Left ventricle myocardium superior (tissue), 1 donor: Measurements from ENCODE around the gene RHBDF2. TPM values are rescaled to one million over a fixed set of nuclear protein-coding genes. Genes with fewer than 3 reads are reported as not detected.

Experiments used
- ATAC-seq: fragments of 200-7000 bp; cut with Tn5 transposase; one replicate; pipeline ENCODE4 v1.9.1; 2020; ENCODE audit warnings: mild to moderate bottlenecking, moderate library complexity
- DNase-seq: peaks from one replicate; pipeline ENCODE4 v3.0.0-alpha.2; 2020
- intact Hi-C: fragments of 100-400 bp; cut with micrococcal nuclease; formaldehyde crosslinking; loops from one replicate; pipeline ENCODE4 v1.11.0; 2022
- total RNA-seq: library from RNA; stranded (reverse); fragmentation: NEBNext Ultra II Directional; extraction: Animal tissue kit (Norgen Biotek cat#: 25700); gene quantifications from one replicate; pipeline ENCODE4 v1.2.1, GENCODE V29; 2021
- donor health status: DM: no; HTN: yes; CAD: no; lungs with severe emphysema.

RHBDF2 gene
- total RNA-seq, 1 donor from 2014 or later = 17.7 TPM

DNA sequence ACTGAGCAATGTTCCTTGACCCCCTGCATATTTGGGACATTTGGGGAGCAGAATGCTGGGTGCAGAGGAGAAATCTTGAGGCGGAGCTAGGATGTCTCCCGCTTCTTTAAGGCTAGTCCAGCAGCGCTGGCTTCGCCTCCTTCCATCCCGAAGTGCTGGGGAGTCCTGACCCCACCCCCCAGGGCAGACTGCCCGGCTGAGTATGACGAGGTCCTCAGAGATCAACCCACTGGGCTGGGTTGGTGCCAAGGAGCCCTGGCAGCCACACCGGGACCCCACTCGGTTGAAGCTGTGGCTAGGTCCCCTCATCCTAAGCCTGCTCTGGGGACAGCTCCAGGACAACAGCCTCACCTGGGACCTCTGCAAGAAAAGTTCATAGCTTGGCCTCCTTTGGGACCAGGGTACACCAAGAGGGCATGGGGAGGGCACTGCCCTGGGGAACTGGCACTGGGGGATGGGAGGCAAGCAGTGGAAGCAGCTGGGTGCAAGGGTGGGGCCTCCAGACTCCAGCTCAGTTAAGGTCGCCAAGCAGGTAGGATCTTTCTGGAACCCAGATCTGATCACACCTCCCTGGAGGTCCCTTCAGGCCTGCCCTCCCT, 11.0 kb downstream of the RHBDF2 start:
- intact Hi-C loops = no loop called here
- ATAC-seq (no peak), DNase-seq (no peak)

DNA sequence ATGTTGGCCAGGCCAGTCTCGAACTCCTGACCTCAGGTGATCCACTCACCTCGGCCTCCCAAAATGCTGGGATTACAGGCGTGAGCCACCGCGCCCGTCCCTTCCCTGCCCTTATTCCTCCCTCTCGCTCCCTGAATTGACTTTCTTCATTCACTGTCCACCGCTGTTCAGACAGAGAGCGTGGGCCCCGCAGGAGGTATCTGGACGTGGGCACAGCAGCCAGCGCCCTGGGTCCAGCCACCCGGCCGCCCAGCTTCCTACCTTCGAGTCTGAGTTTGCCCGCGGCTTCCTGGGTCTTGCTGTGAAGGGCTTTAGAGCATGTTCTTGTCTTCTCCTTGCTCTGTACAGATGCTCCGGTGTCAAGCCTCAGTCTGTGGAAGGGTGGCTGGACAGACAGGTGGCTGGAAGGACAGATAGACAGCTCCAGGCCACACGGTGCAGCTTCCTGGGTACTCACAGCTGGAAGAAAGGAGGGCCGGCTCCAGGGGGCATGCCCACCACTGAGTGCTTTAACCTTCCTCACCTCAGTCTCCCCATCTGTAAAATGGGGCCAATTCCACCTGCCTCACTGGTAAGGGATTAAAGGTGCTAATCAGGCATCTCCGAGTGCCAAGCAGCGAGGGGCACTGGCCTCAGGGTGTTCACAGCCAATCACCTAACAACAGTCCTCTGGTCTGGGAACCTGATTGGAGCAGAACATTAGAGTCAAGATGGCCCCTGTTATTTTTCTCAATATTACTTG, 13.6 kb downstream of the RHBDF2 start:
- intact Hi-C loops = no loop called here
- no peak for ATAC-seq
- DNase-seq = no peak

DNA sequence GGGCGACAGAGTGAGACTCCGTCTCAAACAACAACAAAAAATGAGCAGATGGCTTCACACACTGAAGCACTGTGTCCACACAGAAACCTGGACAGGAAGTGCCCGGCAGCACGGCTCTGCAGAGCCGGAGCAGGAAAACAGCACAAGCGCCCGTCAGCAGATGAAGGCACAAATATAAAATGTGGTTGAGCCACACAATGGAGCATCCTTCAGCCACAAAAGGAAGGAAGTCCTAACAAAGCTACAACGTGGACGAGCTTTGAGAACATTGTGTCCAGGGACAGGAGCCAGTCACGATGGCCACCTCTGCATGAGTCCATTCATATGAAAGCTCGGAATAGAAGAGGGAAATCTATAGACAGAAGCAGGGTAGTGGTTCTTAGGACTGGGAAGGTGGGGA, 15.7 kb downstream of the RHBDF2 start:
- DNase-seq (peak; percentile 70), ATAC-seq (peak; percentile 72)
- intact Hi-C loops = no loop called here

DNA sequence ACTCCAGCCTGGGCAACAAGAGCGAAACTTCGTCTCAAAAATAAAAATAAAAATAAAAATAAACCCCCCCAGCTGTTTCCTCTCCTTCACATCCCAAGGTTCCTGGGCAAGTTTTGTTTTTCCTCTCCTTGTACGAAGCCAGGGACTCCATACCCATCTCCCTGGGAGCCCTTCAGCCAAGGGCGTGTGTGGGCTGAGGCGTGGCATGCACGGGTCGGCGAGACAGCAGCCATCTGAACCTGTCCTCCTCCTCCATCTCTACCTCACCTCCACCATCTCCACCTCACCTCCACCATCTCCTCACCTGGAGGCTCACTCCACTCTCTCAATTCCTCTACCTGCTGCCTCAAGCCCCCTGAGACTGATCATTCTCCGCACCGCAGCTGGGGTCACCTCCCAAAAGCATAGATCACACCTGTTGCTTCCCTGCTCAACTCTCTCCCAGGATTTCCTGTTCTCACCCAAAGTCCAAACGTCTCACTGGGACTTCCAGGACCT, 16.9 kb downstream of the RHBDF2 start:
- intact Hi-C loops = no loop called here
- DNase-seq (no peak), ATAC-seq (no peak)

DNA sequence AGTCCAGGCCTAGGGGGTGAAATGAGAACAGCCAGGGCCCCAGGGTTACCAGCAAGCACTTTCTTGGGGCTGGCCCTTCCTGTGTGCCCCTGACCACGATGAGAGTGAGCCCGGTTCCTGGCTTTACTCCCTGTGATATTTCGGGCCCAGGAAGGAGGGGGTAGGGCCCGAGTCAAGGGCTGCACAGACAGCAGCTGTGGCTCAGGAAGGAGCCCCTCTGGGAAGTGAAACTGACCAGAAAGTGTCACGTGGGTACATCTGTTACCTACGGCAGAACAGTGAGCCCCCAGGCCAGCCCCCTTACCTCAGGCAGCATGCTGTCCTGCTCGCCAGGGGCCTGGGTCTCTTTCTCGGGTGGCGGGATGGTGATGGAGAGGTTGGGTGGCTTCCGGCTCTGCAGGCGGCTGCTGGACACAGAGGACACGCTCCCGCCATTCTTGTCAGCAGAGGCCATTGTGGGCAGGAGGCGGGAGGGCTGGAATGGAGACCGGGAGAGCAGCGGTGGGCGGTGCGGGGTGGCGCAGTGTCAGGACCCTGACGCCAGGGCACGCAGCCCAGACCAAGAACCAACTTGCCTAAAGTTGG, 20.1 kb downstream of the RHBDF2 start:
- no peak for DNase-seq
- peak; percentile 50 for ATAC-seq

DNA sequence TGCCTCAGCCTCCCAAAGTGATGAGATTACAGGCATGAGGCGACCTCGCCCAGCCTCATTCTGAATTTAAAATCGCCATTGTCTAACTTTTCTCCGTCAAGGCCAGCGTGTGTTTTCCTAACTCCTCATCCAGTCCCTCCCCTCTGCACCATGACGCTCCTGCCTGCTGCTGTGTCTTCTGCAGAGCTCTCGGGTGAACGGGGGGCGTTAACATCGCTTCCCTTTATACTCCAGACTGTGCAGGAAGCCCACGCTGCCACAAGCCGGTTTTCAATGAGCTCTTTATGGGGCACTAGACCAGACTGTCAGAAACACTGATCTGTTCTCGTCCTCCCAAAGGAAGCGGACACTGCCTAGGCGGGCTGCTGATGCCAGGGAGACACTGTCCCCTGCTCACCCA, 20.6 kb downstream of the RHBDF2 start:
- ATAC-seq = peak; percentile 5
- no peak for DNase-seq
- intact Hi-C loops = no loop called here

More for the DNA sequence above, 20.1 kb downstream of the RHBDF2 start:
- intact Hi-C loops = no loop called here

DNA sequence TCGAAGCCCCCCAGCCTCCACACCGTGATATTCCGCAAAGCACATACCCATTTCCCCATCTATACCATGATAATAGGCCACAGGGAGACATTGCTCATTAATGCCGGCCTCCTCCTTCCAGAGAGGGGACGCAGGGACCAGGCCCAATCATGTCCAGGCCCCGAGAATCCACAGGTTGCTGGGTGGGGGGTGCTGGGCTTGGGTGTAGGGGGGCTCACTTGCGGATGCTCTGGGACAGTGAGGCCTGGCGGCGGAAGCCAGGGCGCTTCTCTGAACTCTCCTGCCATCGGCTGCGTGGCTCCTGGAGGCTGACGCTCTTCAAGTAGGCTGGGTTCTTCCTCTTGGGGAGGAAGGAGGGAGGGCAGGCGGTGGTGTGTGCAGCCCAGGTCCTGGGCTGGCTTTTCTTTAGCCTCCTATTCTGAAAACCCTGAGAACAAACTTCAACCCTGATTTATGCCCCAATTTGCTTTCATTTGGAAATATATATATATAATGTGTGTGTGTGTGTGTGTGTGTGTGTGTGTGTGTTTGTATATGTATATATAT, 21.6 kb downstream of the RHBDF2 start:
- DNase-seq (no peak), ATAC-seq (no peak)
- intact Hi-C loops = no loop called here

DNA sequence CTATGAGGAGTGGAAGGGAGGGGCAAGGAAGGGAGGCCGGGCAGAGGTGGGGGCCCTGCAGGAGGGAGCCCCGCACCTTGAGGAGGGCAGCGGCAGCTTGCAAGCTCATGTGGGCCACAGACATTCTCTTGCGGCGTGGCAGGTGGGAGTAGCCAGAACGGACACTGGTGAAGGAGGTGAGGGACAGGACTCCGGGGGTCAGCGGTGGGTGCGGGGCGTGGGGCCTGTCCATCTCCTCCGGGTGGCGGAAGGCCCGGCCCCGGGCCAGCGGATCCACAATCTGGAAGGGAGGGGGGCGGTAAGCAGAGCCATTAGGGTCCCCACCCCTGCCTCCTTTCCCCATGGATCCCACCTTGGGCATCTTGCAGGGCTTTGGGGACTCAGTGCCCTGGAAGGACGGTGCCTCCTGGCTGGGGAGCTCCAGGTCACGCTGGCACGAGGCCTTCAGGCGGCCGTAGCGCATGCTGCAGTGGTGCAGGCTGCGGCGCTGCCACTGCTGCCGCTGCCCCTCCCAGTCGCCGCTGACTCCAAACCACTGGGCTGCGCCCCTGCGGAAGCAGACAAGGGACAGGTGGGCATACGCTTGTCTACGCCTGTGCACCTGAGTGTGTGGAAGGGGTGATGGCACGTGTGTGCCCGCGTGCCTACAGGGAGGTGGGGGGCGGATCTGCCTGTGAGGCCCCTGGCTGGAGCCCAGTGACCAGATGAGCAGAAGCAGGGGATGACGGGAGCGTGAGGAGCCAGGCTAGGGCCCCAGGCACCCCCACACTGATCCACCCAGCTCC, 22.3 kb downstream of the RHBDF2 start:
- intact Hi-C loops = no loop called here
- ATAC-seq (no peak), DNase-seq (no peak)

DNA sequence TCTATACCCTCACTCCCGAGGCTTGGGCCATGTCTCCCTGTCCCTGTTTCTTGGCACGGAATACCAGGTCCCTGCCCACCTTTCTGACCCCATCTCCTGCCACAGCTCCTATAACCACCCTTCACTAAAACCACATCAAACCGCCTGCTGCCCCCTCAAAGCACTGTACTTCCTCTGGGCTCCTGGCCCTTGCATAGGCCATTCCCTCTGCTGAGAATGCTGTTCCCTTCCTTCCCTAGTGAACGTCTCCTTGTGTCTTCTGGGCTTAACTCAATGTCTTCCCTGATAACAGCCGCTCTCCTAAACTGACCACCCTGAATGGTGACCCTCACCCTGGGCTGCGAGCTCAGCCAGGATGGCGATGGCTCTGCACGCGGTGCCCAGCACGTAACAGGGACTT, 23.1 kb downstream of the RHBDF2 start:
- DNase-seq (no peak), ATAC-seq (no peak)
- intact Hi-C loops = no loop called here

DNA sequence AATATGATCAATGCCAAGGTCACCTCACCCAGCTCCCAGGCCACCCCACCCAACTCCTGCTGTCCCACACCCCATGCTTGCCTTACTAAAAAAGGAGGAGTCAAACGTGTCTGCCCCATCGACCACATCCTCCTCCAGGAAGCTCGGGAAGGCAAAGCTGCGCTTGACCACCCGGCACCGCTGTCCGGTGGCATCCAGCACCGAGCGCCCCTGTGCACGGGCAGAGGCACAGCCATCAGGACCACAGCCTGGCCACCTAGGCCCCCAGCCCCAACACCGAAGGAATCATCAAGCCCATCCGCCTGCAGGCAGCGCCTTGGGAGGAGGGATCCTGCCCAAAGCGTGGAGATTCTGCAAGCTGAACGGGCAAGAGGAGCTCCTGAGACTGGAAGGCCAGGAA, 23.6 kb downstream of the RHBDF2 start:
- no peak for ATAC-seq
- intact Hi-C loops = no loop called here
- no peak for DNase-seq

DNA sequence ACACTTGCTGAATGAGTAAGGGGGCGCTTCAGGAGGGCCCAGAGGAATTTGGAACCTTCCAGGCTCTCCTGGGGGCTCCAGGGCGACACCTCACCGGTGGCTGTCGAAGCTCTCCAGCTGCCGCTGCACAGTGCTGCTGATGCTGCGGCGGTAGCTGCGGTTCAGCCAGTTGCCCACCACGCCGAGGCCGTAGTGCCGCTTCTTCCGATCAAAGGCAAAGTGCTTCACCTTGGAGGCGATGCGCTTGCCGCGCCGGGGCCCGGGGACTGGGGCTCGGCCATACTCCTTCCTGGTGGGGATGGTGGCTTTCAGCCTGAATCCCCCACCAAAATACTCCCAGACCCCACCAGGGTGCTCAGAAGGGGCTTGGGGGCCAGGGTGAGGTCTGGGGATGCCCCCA, 24.5 kb downstream of the RHBDF2 start:
- no peak for ATAC-seq
- DNase-seq = no peak
- intact Hi-C loops = no loop called here

DNA sequence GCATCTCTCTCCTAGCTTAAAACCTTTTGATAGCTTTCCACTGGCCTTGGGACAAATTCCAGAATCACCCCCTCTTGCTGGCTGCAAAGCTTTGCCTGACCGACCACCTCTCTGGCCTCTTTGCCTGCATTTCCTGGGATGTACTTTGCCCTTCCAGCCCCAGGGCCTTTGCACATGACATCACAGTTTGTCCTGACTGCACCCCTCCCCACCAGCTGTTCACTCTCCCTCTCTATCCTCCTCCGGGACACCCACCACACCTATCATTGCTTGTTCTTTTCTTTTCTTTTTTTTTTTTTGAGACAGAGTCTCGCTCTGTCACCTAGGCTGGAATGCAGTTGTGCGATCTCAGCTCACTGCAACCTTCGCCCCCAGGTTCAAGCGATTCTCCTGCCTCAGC, 25.9 kb downstream of the RHBDF2 start:
- no peak for DNase-seq
- intact Hi-C loops = no loop called here
- no peak for ATAC-seq

DNA sequence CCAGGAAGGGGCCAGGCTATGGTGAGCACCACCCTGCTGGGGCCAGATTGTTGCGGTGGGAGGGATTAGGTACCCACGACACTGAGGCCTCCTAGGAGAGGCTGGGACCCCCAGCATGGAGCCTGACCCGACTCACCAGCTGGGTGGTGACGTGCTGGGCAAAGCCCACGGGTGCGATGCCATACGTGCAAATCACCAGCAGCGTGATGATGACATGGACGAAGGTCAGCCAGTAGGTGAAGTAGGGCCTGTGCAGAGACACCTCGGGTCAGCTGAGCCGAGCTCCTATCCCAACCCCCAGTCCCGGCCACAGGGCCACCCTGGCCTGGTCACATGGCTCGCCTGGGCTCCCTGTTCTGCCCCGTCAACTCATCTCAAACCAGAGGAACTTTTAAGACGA, 26.3 kb downstream of the RHBDF2 start:
- ATAC-seq (no peak), DNase-seq (no peak)
- intact Hi-C loops = no loop called here

DNA sequence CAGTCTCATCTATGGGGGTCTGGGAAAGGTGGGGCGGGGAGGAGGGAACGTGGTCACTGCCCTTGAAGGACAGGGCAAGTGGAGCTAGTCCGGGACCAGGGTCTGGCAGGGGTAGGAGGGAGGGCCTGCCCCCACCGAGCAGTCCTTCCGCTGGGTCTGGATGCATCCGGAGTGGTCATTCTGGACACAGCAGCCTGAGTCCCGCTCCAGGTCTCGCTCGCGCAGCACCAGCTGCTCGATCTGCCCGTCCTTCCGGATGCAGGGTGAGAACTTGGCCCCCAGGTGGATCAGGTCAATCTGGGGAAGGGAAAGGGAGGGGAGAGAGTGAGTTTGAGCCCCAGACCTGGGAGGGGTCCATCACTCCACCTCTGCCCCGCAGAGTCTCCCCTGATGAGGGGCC, 27.0 kb downstream of the RHBDF2 start:
- ATAC-seq = no peak
- no peak for DNase-seq
- intact Hi-C loops = no loop called here

DNA sequence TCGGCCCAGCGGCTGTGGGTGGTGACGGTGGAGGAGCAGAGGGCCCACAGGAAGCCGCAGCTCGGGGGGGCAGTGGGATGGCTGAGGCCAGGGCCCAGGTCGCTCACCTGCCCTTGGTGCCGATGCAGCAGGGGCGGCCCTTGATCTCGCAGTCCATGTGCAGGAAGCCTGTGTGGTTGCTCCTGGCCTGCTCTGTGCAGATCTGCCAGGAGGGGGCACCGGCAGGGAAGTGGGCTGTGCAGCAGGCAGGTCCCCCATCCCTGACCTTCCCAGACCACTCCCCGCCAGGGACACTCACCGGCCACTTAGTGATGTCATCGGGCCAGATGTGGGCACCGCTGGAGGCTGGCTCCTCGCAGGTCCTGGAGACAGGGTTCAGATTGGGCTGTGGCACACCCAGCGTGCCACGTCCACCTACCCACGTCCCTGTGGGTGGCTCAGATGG, 27.7 kb downstream of the RHBDF2 start:
- DNase-seq = no peak
- intact Hi-C loops = no loop called here
- no peak for ATAC-seq

DNA sequence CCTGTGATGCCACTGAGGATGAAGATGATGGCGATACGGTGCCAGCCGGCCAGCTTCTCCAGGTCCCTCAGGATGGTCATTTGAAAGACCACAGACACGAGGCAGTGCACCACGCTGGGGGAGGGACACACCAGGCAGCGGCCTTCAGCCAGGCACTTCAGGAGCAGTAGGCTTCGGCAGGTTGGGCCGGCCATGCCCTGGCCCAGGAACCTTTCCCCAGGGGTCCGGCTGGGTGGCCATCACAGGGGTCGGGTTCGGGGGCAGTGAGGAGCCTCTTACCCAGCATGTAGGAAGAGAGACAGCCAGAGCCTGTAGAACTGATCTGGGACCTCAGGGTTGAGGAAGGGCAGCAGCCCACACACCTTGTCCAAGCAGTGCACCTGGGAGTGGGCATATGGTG, 28.5 kb downstream of the RHBDF2 start:
- intact Hi-C loops = no loop called here
- ATAC-seq = no peak
- DNase-seq = no peak

DNA sequence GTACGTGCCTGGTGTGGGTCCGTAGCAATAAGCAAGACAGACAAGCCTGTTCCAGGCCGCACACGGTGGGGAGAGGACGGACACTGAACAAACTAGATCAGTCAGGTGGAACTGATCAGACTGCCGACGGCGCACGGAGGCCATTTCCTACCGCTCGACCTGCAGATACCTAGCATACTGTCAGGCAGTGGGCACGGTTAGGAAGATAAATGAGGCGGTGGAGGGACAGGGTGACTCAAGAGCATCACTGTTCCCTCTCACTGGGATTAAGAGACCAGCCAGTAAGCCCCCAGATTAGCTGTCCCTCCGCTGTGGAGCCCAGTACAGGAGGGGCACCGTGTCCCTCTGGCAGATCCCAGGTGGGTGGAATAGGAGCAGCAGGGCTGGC, 29.0 kb downstream of the RHBDF2 start:
- ATAC-seq (no peak), DNase-seq (no peak)
- intact Hi-C loops = no loop called here

DNA sequence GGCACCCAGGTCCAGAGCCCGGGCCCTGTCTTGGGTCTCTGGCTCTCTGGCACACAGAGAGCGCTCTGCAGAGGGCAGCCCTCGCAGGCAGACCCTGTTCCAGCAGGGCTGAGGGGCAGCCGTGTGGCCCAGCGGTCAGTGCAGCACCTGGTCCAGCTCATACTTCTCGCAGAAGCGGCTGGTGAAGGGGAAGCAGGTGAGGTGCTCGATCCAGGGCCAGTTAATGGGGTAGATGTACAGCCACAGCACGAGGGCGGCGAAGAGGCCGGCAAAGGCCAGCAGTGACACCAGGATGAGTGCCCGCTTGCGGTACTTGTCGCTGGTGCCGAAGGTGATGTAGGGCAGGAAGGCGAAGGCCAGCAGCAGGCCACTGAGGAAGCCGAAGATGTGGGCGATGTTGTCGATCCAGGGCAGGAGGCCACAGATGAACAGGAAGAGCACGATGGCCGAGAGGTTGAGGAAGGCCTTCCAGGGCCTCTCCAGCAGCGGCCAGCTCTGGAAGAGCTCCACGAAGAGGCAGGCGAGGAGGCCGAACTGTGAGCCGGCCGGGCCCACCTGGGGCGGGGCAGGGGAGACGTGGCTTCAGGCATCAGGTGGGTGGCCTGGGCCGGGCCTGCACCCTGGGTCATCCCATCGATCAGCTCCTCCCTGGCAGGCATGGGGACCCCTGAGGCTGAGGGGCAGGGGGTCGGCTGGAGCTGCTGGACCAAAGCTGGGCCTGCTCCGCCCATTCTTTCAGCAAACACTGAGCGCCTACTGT, 29.5 kb downstream of the RHBDF2 start:
- intact Hi-C loops = no loop called here
- ATAC-seq = no peak

More for the DNA sequence above, 29.5 kb downstream of the RHBDF2 start:
- no peak for DNase-seq
